Type B pancreatic cell (in vitro differentiated cells): ENCODE data around the gene PCBP4. TPM values are rescaled to one million over a fixed set of nuclear protein-coding genes. Genes with fewer than 3 reads are reported as not detected.
"Not testable (repeated sequence)": the region's sequence is repeated elsewhere in the genome, so short reads cannot be mapped to it uniquely, and the experiment has no call there.

Source experiments
- DNase-seq: peaks from one replicate; pipeline ENCODE4 v3.0.0; 2021; ENCODE audit warnings: mixed read lengths; ENCODE audit not compliant: unreplicated experiment; ENCODE audit errors: extremely low spot score
- H3K27ac Mint-ChIP-seq: 2 replicates; pipeline ENCODE4 v1.8.0; 2021; ENCODE audit warnings: mild to moderate bottlenecking, mixed read lengths
- H3K27me3 Mint-ChIP-seq: 2 replicates; pipeline ENCODE4 v1.8.0; 2021; ENCODE audit warnings: mixed read lengths
- H3K36me3 Mint-ChIP-seq: 2 replicates; pipeline ENCODE4 v1.8.0; 2021; ENCODE audit warnings: mixed read lengths
- H3K4me1 Mint-ChIP-seq: one replicate; pipeline ENCODE4 v1.8.0; 2021; ENCODE audit warnings: mixed read lengths; ENCODE audit not compliant: unreplicated experiment
- H3K4me3 Mint-ChIP-seq: 2 replicates; pipeline ENCODE4 v1.8.0; 2021; ENCODE audit warnings: mild to moderate bottlenecking, mixed read lengths
- H3K9me3 Mint-ChIP-seq: 2 replicates; pipeline ENCODE4 v1.8.0; 2021; ENCODE audit warnings: mixed read lengths
- CTCF ChIP-seq: fragments of 200-600 bp; sonication (generic); conservative IDR thresholded peaks from 2 replicates; pipeline ENCODE4 v1.5.0; 2021; ENCODE audit warnings: antibody characterized with exemption, mild to moderate bottlenecking
- total RNA-seq: library from RNA; stranded (reverse); gene quantifications from 2 replicates; pipeline ENCODE4 v1.2.1, GENCODE V29; 2021; ENCODE audit warnings: low replicate concordance

PCBP4 gene
- total RNA-seq, 1 donor from 2014 or later, result 91.9 TPM

DNA sequence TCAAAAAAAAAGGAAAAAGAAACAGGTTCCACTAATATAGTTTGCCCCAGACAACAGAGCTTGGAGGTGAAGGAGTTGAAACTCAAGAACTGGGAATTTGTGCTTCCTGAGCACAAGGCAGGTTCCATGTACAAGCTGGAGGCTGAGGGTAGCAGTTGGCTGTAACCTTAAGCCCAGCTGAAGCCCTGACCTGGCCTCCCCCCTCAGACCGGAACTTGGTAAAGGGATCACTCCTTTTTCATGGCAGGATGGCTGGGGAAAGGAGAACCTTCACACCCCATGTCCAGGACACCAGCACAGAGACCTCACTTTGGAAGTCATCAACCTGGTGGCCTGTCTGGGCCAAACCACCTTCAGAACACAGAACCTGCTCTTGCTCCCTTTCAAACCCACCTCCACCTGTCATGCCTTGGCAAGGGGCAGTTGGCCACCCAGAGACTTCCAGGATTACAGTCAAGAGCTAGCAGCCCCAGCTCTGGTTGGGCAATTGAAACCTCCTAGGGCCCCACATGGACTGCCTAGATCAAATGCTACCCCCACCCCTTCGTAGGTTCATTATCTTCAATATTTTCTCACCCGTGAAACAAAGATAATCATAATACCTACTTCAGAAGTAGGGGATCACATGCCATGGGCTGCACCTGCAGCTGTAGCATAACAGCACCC lies 24.9 kb upstream of the PCBP4 start:
- H3K4me3 Mint-ChIP-seq, result peak overlapping the region; percentile 1
- no peak overlapping the region for H3K27ac Mint-ChIP-seq
- H3K9me3 Mint-ChIP-seq, result no peaks in the 10 kb centered on the region
- TF ChIP-seq CTCF, result no peak
- peaks cover 5% of the 10 kb centered on the region for H3K27me3 Mint-ChIP-seq
- H3K4me1 Mint-ChIP-seq, result peaks cover 16% of the 10 kb centered on the region
- H3K36me3 Mint-ChIP-seq, result peaks cover 21% of the 10 kb centered on the region
- DNase-seq, result no peak

- peaks cover 11% of the 10 kb centered on the region for H3K4me1 Mint-ChIP-seq
- not testable (repeated sequence) for H3K4me3 Mint-ChIP-seq, H3K9me3 Mint-ChIP-seq, H3K27me3 Mint-ChIP-seq, H3K27ac Mint-ChIP-seq, DNase-seq
- peaks cover 17% of the 10 kb centered on the region for H3K36me3 Mint-ChIP-seq
Measured at GRCh38 chr3:51990501-51990971, 23.3 kb upstream of the PCBP4 start.

DNA sequence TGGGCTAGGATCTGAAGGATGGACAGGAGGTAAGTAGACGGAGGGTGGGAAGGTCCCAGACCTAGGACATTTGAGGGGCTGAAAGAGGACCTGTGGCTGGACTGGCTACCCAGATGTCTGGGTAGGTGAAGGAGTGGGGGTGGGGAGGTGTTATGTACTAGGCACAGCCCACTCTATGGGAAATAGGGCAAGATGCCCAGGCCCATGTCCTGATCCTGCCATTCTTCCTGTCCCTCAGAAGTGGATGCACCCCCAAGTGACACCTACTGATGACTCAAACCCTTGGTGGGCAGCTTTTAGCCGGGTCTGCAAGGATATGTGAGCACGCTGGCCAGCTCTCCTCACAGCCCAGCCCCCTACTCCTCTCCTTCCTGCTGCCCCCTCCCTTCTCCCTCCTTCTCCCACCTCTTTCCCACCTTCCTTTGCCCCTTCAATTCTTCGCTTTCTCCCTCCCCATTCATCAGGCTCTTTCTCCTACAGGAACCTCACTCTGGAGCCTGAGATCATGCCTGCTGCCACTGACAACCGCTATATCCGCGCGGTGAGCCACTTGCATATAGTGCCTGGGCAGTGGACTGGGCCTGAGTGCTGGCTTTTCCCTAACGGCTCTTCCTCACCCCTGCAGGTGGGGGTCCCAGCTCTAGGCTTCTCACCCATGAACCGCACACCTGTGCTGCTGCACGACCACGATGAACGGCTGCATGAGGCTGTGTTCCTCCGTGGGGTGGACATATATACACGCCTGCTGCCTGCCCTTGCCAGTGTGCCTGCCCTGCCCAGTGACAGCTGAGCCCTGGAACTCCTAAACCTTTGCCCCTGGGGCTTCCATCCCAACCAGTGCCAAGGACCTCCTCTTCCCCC lies 21.3 kb upstream of the PCBP4 start:
- H3K27me3 Mint-ChIP-seq, result no peaks in the 10 kb centered on the region
- no peak overlapping the region for H3K4me3 Mint-ChIP-seq
- H3K4me1 Mint-ChIP-seq, result peaks cover 8% of the 10 kb centered on the region
- peak overlapping the region; percentile 63 for H3K27ac Mint-ChIP-seq
- peaks cover 4% of the 10 kb centered on the region for H3K36me3 Mint-ChIP-seq
- no peak for DNase-seq
- no peaks in the 10 kb centered on the region for H3K9me3 Mint-ChIP-seq
- TF ChIP-seq CTCF, result no peak

DNA sequence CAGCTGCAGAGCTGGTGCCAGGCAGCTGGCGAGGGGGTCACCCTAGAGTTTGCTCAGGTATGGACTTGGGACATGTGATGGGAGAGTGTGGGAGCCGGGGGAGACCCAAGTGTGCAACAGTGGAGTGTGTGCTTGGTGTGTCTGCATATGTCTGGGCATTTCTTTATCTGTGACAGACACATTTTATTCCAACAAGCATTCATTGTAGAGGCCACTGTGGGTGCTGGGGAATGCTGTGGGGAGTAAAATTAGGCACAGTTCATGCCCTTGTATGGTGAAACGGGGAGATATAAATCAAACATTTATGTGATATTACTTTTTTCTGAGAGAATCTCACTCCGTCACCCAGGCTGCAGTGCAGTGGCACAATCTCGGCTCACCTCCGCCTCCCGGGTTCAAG lies 20.3 kb upstream of the PCBP4 start:
- Mint-ChIP-seq H3K9me3 (no peaks in the 10 kb centered on the region), H3K4me1 (peaks cover 12% of the 10 kb centered on the region), H3K4me3 (no peak overlapping the region), H3K27me3 (no peaks in the 10 kb centered on the region), H3K27ac (no peak overlapping the region), H3K36me3 (peaks cover 4% of the 10 kb centered on the region)
- no peak for DNase-seq
- no peak for TF ChIP-seq CTCF

DNA sequence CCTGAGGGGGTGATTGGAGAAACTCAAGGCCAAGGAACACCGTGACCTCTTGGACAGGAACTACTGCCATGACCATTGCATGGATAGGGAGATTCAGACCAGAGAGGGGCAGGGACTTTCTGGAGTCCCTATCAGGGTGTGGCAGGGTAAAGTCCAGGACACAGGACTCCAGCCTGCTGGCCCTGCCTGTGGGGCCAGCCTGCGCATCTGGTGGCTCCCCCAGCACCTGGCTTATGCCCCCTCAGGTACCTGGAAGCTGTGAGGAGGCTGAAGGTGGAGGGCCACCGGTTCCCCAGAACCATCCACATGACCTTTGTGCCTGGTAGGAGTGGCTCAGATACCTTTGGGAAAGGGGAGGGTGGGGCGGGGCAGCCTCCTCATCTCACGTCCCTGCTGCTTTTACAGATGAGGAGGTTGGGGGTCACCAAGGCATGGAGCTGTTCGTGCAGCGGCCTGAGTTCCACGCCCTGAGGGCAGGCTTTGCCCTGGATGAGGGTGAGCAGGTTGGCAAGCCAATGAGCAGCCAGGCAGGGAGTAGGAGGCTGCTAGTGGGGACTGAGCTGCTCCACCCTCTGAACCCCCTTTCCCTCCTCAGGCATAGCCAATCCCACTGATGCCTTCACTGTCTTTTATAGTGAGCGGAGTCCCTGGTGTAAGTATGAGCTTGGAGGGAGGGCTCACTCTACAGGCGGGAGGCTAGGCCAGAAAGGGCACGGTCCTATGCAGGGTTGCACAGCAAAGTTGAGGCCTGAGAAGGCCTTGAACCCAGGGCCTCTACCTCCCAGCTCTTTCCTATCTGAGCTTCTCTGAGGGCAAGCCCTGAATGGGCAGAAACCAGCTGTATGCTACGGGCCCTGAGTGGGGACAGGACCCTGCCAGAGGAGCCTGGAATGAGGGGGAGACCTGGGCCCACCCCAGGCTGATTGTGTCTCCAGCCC lies 19.0 kb upstream of the PCBP4 start:
- H3K9me3 Mint-ChIP-seq, result no peaks in the 10 kb centered on the region
- H3K36me3 Mint-ChIP-seq, result peaks cover 2% of the 10 kb centered on the region
- H3K27ac Mint-ChIP-seq, result peak overlapping the region; percentile 78
- no peak for DNase-seq
- H3K4me3 Mint-ChIP-seq, result no peak overlapping the region
- H3K27me3 Mint-ChIP-seq, result no peaks in the 10 kb centered on the region
- H3K4me1 Mint-ChIP-seq, result peaks cover 13% of the 10 kb centered on the region
- no peak for TF ChIP-seq CTCF
